ENCODE data around the gene KRT79. TPM values are rescaled to one million over a fixed set of nuclear protein-coding genes. Genes with fewer than 3 reads are reported as not detected.
A peak's percentile ranks its signal among the peaks of the same experiment; 100 is the strongest.
"Not testable (repeated sequence)": the region's sequence is repeated elsewhere in the genome, so short reads cannot be mapped to it uniquely, and the experiment has no call there.

KRT79 gene
- not detected for total RNA-seq

GRCh38 chr12:52833922-52834726 is at the start of gene KRT79:
KRT79 (minus strand) TSS chr12:52834311; CDS start chr12:52834260, 51 bp downstream.
- DNase-seq (ENCODE audit: low spot score) = no peak

GRCh38 chr12:52880499-52880898 is 46.4 kb upstream of the KRT79 start:
- DNase-seq (ENCODE audit: low spot score) = not testable (repeated sequence)

DNA sequence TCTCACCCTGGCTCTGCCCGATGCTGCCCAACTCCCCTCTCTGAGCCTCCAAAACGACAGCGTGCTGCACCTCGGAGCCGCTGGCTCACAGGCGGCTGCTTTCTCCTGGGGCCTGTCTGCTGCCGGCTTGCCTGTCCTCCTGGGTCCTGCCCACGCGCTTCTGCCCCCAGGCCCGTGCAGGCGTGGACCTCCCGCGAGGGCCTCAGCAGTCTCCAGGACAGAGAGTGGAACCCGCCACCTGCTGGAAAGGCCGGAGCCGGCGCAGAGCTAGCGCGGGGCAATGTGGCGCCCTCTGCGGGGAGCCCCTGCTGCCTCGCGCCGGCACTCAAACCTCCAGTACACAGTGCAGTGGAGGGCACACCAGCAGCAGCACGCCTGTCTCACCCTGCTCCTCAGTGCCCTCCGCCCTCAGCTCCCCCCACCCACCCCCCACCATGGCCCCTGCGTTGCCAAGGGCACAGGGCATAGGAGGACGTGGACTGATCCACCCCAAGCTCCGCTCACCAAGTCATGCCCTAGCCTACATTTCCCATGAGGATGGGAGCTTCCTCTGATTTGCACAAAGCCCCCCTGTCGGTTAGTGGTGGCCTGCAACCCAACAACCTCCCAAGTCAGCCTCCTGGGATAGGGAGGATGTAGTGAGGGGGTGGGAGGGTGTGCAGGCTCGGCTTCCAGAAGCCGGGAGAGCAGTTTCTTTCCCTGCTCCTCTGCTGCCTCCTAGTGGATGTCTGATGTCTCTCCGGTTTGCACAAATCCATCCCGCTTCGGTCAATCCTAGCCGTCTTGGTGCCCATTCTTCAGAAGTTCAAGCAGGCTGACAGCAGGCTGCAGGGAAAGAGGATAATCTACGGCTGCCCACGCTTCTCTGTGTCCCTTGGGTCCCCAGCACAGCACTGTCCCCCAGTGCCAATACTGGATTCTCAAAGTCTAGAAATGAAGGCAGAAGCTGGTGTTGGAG is 45.6 kb upstream of the KRT79 start:
- peak; percentile 85 for DNase-seq (ENCODE audit: low spot score)

DNA sequence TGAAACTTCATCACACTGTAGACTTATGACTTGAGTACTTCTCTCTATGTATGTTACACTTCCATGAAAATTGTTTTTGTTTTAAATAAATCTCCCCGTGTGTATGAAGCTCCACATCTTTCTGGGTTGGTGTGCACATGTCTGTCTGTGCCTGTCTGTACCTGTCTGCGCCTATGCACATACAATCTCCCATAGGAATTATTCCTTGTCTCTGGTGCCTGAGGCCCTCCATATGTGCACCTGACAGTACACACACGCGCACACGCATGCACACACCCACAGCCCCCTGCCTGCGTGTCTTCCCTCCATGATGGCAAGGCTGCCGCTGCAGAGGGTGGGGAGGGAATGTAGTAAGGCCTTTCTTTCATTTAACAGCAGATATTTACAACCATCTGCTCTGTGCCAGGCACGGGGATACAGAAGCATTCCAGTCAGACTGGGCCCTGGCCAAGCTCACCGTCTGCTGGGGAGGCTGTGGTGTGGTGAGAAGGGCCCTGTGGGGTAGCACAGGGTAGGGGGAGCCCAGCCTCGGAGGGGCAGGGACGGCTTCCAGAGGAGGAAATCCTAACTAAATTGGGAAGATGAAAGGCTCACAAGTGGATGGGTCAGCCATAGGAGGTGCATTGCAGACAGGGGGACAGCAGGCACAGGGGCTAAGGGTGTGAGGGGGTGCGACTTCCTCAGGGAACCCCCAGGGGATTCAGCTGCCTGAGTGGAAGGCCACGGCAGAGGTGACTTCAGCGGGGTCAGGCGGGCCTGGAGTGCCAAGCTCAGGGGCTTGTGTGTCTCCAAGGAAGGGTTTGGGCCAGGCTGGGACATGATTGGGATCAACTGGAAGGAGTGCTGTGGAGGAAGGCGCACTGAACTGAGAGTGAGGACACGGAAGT is 44.6 kb upstream of the KRT79 start:
- DNase-seq (ENCODE audit: low spot score) = no peak

DNA sequence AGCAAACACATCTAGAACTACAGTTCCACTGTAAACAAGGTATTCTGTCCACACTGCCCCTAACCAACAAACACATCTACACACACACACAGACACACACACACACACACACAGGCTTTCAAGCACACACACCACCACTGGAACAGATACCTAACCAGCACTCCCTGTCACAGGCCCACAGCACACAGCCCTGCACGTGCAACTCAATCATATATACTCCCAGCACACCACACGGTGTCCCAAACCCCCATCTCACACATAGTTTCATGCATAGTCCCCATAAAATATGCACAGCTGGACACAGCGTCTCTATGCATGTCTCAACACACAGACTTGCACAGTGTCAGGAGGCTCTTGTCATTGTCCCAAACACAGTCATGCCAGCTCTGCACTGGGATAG is 43.1 kb upstream of the KRT79 start:
- no peak for DNase-seq (ENCODE audit: low spot score)

DNA sequence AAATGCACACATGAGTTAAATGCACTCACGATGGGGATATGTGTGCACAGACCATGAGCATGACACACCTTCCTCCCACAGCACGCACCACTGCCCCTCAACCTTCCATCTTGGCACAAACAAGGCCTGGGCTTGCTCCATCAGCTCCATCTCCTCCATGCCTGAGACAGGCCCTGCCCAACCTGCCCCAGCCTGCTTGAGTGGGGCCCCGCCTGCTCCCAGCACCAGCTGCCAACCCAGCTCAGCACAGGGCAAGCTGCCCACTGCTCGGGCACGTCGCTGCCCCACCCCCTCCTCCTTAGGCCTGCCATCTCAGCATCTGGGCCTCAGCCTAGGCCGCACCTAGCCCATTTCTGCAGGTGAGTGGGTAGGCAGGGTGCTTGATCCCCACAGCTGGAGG is 42.3 kb upstream of the KRT79 start:
- no peak for DNase-seq (ENCODE audit: low spot score)

DNA sequence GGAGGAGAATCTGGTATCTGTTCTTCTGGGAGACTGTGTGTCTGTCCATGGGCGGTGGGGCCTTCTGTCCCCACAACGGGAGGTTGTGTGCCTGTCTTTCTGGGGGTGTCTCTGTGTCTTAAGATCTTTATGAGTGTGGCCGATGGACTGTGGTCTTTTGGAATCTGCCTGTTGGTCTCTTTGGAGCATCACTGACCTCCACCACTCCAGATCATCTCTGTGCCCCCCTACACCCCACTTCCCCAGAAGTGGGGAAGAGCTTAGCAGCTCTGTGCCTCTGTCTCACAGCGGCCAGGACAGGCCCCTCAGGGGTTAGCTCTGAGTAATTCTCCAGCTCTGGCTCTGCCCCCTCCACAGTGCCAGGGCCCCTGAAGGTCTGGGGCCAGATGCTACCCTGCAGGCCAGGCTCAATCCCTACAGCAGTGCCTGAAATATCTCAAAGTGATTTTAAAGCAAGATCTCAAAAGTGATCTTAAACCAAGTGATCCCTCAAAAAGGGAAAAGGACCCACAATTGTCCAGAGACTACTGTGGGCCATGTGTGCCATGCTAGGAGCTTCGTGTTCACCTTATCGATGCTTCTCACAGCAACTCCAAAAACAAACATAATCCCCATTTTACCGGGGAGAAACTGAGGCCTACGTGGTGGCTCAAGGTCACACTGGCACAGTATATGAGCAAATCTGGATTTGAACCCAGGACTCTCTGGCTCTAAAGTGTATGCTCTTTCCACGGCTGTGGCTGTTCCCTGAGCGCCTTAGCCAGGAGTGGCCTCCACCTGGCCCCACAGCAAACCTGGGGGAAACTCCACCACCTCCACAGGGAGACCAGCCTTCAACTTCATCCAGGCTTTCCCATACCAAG is 40.7 kb upstream of the KRT79 start:
- DNase-seq (ENCODE audit: low spot score) = no peak

DNA sequence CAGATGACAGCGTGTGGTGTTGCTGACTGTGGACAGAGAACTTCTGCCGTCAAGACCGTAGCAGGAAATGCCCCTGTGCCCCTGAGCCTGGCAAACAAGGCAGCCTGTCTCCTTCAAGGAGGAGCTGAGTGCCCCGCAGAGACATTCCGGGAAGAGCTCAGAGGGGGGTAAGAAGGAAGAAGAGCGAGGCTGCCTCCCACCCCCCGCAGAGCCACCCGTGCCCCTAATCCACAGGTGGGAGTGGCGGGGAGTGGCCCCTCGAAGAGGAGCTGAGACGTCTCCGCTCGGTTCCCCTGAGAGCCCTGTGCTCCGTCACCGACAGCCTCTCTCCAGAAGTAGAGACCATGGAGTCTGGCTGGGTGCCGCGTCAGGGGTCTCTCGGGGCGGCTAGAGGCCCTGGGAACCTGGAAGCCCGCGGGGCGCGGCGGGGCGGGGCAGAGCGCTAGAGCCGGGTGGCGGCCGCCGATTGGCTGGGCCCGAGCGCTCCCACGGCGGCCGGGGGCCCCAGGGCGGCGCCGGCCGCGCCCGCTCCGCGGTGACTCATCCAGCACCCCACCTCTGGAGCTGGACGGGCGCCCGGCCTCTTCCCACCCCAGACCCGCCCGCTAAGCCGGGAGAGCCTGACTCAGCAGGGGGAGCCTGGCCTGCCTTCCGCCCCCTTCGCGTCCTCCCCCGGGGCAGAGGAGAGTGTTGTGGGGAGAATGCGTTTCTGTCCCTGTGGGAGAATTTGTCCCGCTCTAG is 39.9 kb upstream of the KRT79 start:
- DNase-seq (ENCODE audit: low spot score) = peak; percentile 74

DNA sequence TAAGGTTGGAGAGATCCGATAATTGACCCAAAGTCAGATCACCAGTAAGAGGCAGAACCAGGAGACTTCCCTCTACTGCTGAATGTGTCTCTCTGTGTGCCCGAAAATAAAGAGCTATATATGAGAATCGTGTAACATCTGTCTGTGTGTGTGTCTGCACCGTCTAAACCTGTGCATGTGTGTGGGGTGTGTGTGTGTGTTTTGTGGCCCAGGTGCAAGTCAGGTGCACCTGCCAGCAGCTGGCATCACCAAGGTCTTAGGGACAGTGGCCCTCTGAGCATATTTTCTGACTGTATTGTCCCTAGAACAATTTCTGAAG is 39.4 kb upstream of the KRT79 start:
- DNase-seq (ENCODE audit: low spot score) = no peak

DNA sequence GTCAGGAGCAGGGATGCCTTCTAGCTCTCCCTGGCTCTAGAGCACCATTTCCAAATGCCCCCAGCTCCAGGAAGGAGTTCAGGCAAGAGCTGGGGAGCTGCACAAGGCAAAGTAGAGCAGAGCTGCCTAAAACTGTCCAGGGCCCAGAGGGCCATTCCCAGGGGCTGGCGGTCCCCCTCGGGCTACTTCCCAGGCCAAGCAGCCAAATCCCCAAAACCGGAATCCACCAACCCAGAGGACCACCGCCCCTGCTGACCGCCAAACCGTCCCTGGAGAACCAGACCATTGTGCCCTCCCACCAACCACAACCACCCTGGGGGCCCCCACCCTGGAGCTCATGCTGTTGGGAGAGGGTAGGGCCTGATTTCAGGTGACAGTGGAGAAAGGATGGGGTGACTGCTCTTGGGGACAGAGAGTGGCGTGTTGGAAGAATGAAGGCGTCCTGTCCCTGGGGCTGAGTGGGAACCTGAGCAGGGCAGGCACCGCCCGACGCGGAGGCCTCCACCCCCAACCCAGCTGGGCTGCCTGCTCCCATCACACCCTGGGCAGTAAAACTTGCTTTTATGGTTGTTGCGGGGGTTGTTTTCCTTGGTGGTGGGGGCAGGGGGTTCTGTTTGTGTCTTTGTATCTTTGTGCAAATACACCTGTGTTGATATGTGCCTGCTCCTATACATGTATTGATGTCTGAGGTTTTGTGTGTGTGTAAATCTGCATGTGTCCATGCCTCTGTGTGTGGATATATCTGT is 38.7 kb upstream of the KRT79 start:
- no peak for DNase-seq (ENCODE audit: low spot score)

- no peak for DNase-seq (ENCODE audit: low spot score)
Observed at GRCh38 chr12:52871291-52872039, 37.4 kb upstream of the KRT79 start.

DNA sequence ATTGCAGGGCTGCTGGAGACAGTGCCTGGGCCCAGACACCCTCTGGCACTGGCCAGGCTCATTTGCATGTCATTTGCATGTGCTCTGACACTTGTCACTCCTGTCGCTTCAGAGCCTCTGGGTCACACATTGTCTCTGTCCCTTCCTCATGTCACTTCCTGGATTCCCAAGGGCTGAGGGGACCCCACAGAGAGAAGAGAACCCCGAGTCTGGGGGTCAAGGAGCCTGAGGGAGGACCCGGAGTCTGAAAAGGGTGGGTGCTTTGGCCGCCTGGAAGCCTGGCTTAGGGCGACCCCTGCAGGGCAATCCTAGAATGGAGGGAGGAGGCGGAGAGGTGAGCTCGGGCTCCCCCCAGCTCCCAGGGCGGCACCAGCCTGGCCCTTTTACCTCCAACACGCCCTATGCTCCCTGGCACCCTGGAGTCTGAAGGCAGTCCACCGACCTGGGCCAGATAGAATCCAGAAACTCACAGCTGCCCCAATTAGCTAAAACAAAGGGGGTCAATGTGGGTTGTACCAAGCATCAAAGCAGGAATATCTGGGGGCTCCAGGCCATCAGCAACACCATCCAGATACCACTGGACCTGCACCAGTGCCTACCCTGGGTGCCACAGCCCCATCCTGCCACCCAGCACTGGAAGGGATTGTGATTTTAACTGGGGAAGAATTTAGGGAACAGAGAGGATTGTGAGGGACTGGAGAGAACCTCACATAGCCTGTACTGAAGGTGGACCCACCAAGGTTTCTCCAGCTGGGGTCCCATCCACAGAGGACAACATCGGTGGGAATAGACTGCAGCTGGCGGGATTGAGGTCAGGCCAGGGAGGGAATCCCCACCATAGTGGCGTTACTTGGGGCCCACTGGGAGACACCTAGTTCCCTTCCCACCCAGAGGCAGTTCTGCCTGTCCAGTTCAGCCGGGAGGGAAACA is 36.5 kb upstream of the KRT79 start:
- DNase-seq (ENCODE audit: low spot score) = peak; percentile 59

GRCh38 chr12:52867642-52868041 is 33.5 kb upstream of the KRT79 start:
- peak; percentile 75 for DNase-seq (ENCODE audit: low spot score)

DNA sequence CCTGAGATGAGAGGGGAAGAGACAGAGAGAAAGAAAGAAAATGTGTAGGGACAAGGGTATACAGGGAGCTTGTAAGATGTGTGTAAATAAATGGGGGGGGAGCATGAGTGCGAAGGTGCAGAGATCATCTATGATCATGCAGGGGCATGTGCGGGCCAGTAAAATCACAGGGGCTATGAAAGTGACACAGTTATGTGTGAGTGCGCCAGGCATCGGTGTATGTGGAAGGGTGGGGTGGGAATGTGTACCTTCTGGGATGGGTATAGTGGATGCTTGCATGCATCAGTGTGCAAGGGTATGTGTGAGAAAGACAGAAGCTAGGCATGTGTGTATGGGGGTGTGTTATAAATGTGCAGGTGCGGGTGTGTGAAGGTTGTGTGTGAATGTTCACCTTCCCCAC is 33.0 kb upstream of the KRT79 start:
- no peak for DNase-seq (ENCODE audit: low spot score)

GRCh38 chr12:52865090-52865944 is 31.2 kb upstream of the KRT79 start:
- peak; percentile 63 for DNase-seq (ENCODE audit: low spot score)

DNA sequence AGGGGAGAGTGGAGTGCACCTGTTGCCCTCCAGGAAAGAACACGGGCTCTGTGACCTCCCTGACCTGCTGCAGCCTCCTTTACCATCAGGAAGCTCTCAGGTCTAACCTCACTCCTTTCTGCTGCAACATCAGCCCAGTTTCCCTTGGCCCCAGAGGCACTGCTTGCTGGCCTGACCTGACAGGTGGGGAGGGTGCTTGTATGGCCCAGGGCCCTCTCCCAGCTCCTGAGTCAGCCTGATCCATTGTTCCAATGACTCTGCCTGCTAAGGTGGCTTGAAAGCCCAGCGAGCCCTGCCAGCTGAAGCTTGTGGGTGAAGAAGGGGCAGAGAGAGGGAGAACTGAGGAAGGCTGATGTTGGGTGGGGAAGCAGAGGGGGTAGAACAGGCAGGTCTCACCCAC is 27.9 kb upstream of the KRT79 start:
- no peak for DNase-seq (ENCODE audit: low spot score)

DNA sequence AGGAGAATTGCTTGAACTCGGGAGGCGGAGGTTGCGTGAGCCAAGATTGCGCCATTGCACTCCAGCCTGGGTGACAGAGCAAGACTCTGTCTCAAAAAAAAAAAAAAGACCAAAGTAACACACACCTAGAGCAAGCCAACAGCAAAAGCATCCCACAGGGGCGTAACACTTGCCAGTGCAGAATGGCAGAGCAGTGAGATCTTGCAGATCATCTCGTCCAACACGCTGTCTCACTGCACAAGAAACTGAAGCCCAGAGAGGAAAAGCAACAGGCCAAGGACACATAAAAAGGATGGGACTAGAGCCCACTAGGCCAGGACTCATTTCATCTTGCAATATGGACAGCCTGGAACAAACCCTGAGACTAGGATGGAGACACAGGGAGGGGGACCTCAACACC is 27.4 kb upstream of the KRT79 start:
- no peak for DNase-seq (ENCODE audit: low spot score)
